NCI-H524 treated with DMSO at 0.1 percent for 48 hours (cell line): ENCODE data around the gene CMPK2.

Source experiments
- DNase-seq: peaks from one replicate; lab custom pipeline; 2025; lab: John Stamatoyannopoulos, UW

CMPK2 gene

DNA sequence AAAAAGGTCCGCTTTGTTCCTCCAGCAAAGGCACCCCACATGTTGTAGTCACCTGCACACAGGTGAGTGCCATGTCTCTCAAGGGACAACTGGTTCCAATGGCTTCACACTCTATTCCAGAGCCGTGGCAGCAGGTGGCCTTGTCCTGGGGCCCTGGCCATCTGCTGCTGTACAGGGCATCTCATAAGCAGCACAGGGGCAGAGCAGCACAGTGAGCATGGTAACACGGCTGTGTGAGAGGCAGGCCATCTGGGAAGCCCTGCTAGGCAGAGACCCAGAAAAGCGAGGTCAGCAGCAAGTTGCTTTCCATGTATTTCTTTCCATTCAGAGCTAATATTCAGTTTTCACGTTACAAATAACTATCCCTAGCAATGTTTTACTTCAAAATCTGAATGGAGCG, 54.7 kb downstream of the CMPK2 start:
- no peak for DNase-seq

DNA sequence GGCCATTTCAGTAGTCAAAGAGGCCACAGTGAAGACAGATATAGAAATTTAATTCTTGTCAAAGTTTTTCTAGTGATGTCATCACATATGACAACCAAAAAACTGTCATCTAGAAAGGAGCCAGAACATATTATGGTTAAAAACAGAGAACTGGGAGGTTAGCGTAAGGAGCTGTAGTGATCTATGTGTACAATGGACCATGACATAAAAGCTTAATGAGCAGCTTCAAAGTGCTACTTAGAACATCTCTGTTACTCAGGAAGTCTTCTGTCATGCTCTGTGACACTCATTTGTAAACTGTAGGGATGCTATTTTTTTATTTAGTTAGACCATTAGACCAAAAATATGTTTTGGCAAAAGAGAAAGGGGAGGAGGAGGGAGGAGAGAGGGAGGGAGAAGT, 57.3 kb downstream of the CMPK2 start:
- DNase-seq, result no peak

GRCh38 chr2:6806604-6807003, 59.1 kb downstream of the CMPK2 start:
- DNase-seq, result no peak

DNA sequence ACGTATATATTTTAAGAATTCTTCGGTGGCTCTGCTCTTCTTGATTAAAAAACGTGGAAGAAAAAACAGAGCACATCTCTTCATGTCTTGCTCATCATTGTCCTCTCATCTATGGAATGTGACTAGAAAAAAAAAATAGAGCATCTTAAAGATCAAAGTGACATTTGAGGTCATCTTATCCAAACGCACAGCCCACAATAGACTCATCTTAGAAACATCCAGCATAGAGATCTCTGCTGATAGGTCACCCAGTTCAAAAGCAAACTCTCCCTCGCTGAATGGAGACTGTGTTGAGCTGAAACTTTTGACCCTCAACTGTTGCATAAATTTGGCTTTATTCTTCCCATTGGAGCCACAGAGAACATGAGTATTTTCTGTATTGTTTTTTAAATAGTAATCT, 65.2 kb downstream of the CMPK2 start:
- no peak for DNase-seq
